Endothelial cell (in vitro differentiated cells): ENCODE measurements around the gene IL20RB. TPM values are rescaled to one million over a fixed set of nuclear protein-coding genes. Genes with fewer than 3 reads are reported as not detected.

Experiments
- DNase-seq: peaks from one replicate; pipeline ENCODE4 v3.0.0; 2021; ENCODE audit warnings: low spot score
- H3K27ac Mint-ChIP-seq: one replicate; pipeline ENCODE4 v1.8.0; 2021; ENCODE audit warnings: mixed read lengths, inconsistent platforms; ENCODE audit not compliant: unreplicated experiment
- H3K27me3 Mint-ChIP-seq: one replicate; pipeline ENCODE4 v1.8.0; 2021; ENCODE audit warnings: mild to moderate bottlenecking, moderate library complexity, mixed read lengths, inconsistent platforms; ENCODE audit not compliant: unreplicated experiment
- H3K36me3 Mint-ChIP-seq: one replicate; pipeline ENCODE4 v1.8.0; 2021; ENCODE audit warnings: mild to moderate bottlenecking, low read depth, mixed read lengths, inconsistent platforms; ENCODE audit not compliant: unreplicated experiment
- H3K4me1 Mint-ChIP-seq: one replicate; pipeline ENCODE4 v1.8.0; 2021; ENCODE audit warnings: mild to moderate bottlenecking, mixed read lengths, inconsistent platforms; ENCODE audit not compliant: unreplicated experiment
- H3K4me3 Mint-ChIP-seq: one replicate; pipeline ENCODE4 v1.8.0; 2021; ENCODE audit warnings: mild to moderate bottlenecking, mixed read lengths, inconsistent platforms; ENCODE audit not compliant: unreplicated experiment
- H3K9me3 Mint-ChIP-seq: one replicate; pipeline ENCODE4 v1.8.0; 2021; ENCODE audit warnings: mixed read lengths, inconsistent platforms; ENCODE audit not compliant: unreplicated experiment
- CTCF ChIP-seq: fragments of 200-600 bp; sonication (generic); IDR thresholded peaks from one replicate; pipeline ENCODE4 v1.5.0; 2021; ENCODE audit warnings: antibody characterized with exemption; ENCODE audit not compliant: unreplicated experiment
- total RNA-seq: library from RNA; stranded (reverse); fragmentation: NEBNext Ultra II Directional; extraction: Animal tissue kit (Norgen Biotek cat#: 25700); gene quantifications from one replicate; pipeline ENCODE4 v1.2.1, GENCODE V29; 2021; ENCODE audit not compliant: unreplicated experiment

The IL20RB gene
- total RNA-seq, 1 donor from 2014 or later, result 2.9 TPM

GRCh38 chr3:136932978-136933772 lies 24.6 kb upstream of the IL20RB start:
- TF ChIP-seq CTCF, result no peak
- no peak for DNase-seq
- Mint-ChIP-seq H3K9me3 (no peaks in the 10 kb centered on the region), H3K4me3 (peak overlapping the region; percentile 65), H3K27ac (no peak overlapping the region), H3K4me1 (peaks cover 8% of the 10 kb centered on the region), H3K36me3 (peaks cover 26% of the 10 kb centered on the region), H3K27me3 (no peaks in the 10 kb centered on the region)

- peaks cover 24% of the 10 kb centered on the region for H3K36me3 Mint-ChIP-seq
- H3K4me3 Mint-ChIP-seq, result no peak overlapping the region
- no peaks in the 10 kb centered on the region for H3K9me3 Mint-ChIP-seq
- DNase-seq, result no peak
- no peak for TF ChIP-seq CTCF
- H3K4me1 Mint-ChIP-seq, result no peaks in the 10 kb centered on the region
- H3K27me3 Mint-ChIP-seq, result no peaks in the 10 kb centered on the region
- no peak overlapping the region for H3K27ac Mint-ChIP-seq
Observed at GRCh38 chr3:136937175-136937574, 20.6 kb upstream of the IL20RB start.

GRCh38 chr3:136937851-136938250 lies 19.9 kb upstream of the IL20RB start:
- Mint-ChIP-seq H3K27me3 (no peaks in the 10 kb centered on the region), H3K4me1 (peaks cover 6% of the 10 kb centered on the region), H3K27ac (no peak overlapping the region), H3K9me3 (no peaks in the 10 kb centered on the region), H3K4me3 (no peak overlapping the region), H3K36me3 (peaks cover 24% of the 10 kb centered on the region)
- no peak for DNase-seq
- TF ChIP-seq CTCF, result no peak

- Mint-ChIP-seq H3K4me3 (no peak overlapping the region), H3K27me3 (no peaks in the 10 kb centered on the region), H3K36me3 (peaks cover 22% of the 10 kb centered on the region), H3K9me3 (no peaks in the 10 kb centered on the region), H3K4me1 (peaks cover 11% of the 10 kb centered on the region), H3K27ac (peak overlapping the region; percentile 16)
- no peak for TF ChIP-seq CTCF
- no peak for DNase-seq
Observed at GRCh38 chr3:136938334-136938733, 19.4 kb upstream of the IL20RB start.

GRCh38 chr3:136939489-136939888 lies 18.3 kb upstream of the IL20RB start:
- Mint-ChIP-seq H3K4me3 (no peak overlapping the region), H3K9me3 (no peaks in the 10 kb centered on the region), H3K27me3 (peaks cover 3% of the 10 kb centered on the region), H3K36me3 (peaks cover 15% of the 10 kb centered on the region), H3K4me1 (peaks cover 20% of the 10 kb centered on the region), H3K27ac (no peak overlapping the region)
- DNase-seq, result no peak
- TF ChIP-seq CTCF, result no peak
